ENCODE results near the gene TBRG1. TPM values are rescaled to one million over a fixed set of nuclear protein-coding genes. Genes with fewer than 3 reads are reported as not detected.

Gene TBRG1
- polyA plus RNA-seq, 3 donors: 39.7 to 84.7 (median 43.5) TPM

GRCh38 chr11:124639186-124639585 lies 16.5 kb downstream of the TBRG1 start:
- no peaks in the 10 kb centered on the region for H4K20me1 ChIP-seq (ENCODE audit: insufficient read depth, low read length)
- Mint-ChIP-seq H3K27me3 (ENCODE audit: low read depth in 3 of 3) (peaks cover 0 to 2% (median 0%) of the 10 kb centered on the region in 3 donors), H3K36me3 (peaks cover 38 to 46% of the 10 kb centered on the region in 2 donors), H3K9me3 (peaks cover 0 to 7% (median 2%) of the 10 kb centered on the region in 7 donors), H3K27ac (peak overlapping the region in 1 of 7 donors; percentile 9), H3K4me1 (no peaks in the 10 kb centered on the region), H3K4me3 (no peak overlapping the region)
- no peak overlapping the region for H2AFZ ChIP-seq (ENCODE audit: insufficient read depth, low read depth, low read length, poor library complexity, severe bottlenecking)
- H3K4me3 ChIP-seq (replicated peaks in 1 of 3; ENCODE audit: low read depth in 2 of 3, low read length in 3 of 3): no peak overlapping the region
- H3K27me3 ChIP-seq (ENCODE audit: control insufficient read depth in 2 of 2, insufficient read depth in 2 of 2, low read length in 2 of 2): no peaks in the 10 kb centered on the region
- H3K4me1 ChIP-seq (ENCODE audit: control insufficient read depth in 1 of 2, insufficient read depth in 2 of 2, low read length in 2 of 2): peaks cover 0 to under 1% of the 10 kb centered on the region in 2 donors
- no peak for DNase-seq
- H3K9ac ChIP-seq (ENCODE audit: insufficient read depth, low read length, poor library complexity, severe bottlenecking): no peak overlapping the region
- no peak overlapping the region for H3K27ac ChIP-seq (ENCODE audit: low read depth in 1 of 2, low read length in 2 of 2)
- no peaks in the 10 kb centered on the region for H3K79me2 ChIP-seq (ENCODE audit: insufficient read depth, low read length)
- peaks cover 38 to 50% of the 10 kb centered on the region in 2 donors for H3K36me3 ChIP-seq (replicated peaks in 1 of 2; ENCODE audit: control insufficient read depth in 1 of 2, insufficient read depth in 2 of 2, low read length in 2 of 2)
- no peak for TF ChIP-seq CTCF (IDR thresholded peaks at IDR 0.05)
- H3K9me3 ChIP-seq (replicated peaks in 1 of 2; ENCODE audit: control insufficient read depth in 1 of 2, insufficient read depth in 1 of 2, low read length in 2 of 2): peaks cover 0 to 3% of the 10 kb centered on the region in 2 donors
- intact Hi-C loops (cut with micrococcal nuclease): no loop called here
- 100% methylated on average over 1 of the region's 1 CpG for WGBS (ENCODE audit: insufficient coverage)
- no peak overlapping the region for H3K4me2 ChIP-seq (replicated peaks; ENCODE audit: extremely low read depth, low read length, poor library complexity, severe bottlenecking)

GRCh38 chr11:124640666-124641065 lies 18.0 kb downstream of the TBRG1 start:
- no peak for DNase-seq
- no peak overlapping the region for H3K27ac Mint-ChIP-seq
- H3K4me1 Mint-ChIP-seq: peaks cover 6% of the 10 kb centered on the region
- Histone ChIP-seq H3K27ac (ENCODE audit: low read depth in 1 of 2, low read length in 2 of 2) (no peak overlapping the region), H3K4me3 (replicated peaks in 1 of 3; ENCODE audit: low read depth in 2 of 3, low read length in 3 of 3) (no peak overlapping the region), H3K9ac (ENCODE audit: insufficient read depth, low read length, poor library complexity, severe bottlenecking) (no peak overlapping the region), H3K4me1 (ENCODE audit: control insufficient read depth in 1 of 2, insufficient read depth in 2 of 2, low read length in 2 of 2) (peaks cover 5 to 8% of the 10 kb centered on the region in 2 donors), H4K20me1 (ENCODE audit: insufficient read depth, low read length) (no peaks in the 10 kb centered on the region), H3K36me3 (replicated peaks in 1 of 2; ENCODE audit: control insufficient read depth in 1 of 2, insufficient read depth in 2 of 2, low read length in 2 of 2) (peaks cover 24 to 38% of the 10 kb centered on the region in 2 donors), H3K4me2 (replicated peaks; ENCODE audit: extremely low read depth, low read length, poor library complexity, severe bottlenecking) (no peak overlapping the region), H3K27me3 (ENCODE audit: control insufficient read depth in 2 of 2, insufficient read depth in 2 of 2, low read length in 2 of 2) (no peaks in the 10 kb centered on the region), H2AFZ (ENCODE audit: insufficient read depth, low read depth, low read length, poor library complexity, severe bottlenecking) (no peak overlapping the region), H3K79me2 (ENCODE audit: insufficient read depth, low read length) (no peaks in the 10 kb centered on the region), H3K9me3 (replicated peaks in 1 of 2; ENCODE audit: control insufficient read depth in 1 of 2, insufficient read depth in 1 of 2, low read length in 2 of 2) (peaks cover 0 to 3% of the 10 kb centered on the region in 2 donors)
- no peak overlapping the region for H3K4me3 Mint-ChIP-seq
- WGBS (ENCODE audit: insufficient coverage): 100% methylated on average over 1 of the region's 5 CpGs
- TF ChIP-seq CTCF (IDR thresholded peaks at IDR 0.05): no peak
- peaks cover 0 to 2% (median 0%) of the 10 kb centered on the region in 3 donors for H3K27me3 Mint-ChIP-seq (ENCODE audit: low read depth in 3 of 3)
- peaks cover 31 to 35% of the 10 kb centered on the region in 2 donors for H3K36me3 Mint-ChIP-seq
- intact Hi-C loops (cut with micrococcal nuclease): no loop called here
- H3K9me3 Mint-ChIP-seq: peaks cover 0 to 7% (median 2%) of the 10 kb centered on the region in 7 donors
